GM10847 (cell line): ENCODE data around the gene EXD3.

Experiments
- POLR2A ChIP-seq: IDR thresholded peaks from 2 replicates; pipeline ENCODE4 v1.6.1; 2011; ENCODE audit not compliant: insufficient read length; ENCODE audit errors: extremely low read depth

Gene EXD3

DNA sequence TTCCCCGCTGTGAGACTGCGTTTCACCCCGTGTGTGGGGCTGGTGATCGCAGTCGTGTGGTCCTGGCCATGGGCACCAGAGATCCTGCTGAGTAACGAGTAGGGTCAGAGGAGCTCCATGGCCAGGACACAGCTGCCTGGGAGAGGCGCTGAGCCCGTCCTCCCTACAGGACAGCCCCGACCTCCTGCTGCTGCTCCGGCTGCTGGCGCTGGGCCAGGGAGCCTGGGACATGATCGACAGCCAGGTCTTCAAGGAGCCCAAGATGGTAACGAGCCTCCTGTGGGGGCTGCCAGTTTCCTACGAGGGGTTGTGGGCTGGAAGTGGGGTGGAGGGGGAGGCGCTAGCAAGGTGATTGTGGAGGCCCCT lies 156.8 kb downstream of the EXD3 start:
- no peak for TF ChIP-seq POLR2A

DNA sequence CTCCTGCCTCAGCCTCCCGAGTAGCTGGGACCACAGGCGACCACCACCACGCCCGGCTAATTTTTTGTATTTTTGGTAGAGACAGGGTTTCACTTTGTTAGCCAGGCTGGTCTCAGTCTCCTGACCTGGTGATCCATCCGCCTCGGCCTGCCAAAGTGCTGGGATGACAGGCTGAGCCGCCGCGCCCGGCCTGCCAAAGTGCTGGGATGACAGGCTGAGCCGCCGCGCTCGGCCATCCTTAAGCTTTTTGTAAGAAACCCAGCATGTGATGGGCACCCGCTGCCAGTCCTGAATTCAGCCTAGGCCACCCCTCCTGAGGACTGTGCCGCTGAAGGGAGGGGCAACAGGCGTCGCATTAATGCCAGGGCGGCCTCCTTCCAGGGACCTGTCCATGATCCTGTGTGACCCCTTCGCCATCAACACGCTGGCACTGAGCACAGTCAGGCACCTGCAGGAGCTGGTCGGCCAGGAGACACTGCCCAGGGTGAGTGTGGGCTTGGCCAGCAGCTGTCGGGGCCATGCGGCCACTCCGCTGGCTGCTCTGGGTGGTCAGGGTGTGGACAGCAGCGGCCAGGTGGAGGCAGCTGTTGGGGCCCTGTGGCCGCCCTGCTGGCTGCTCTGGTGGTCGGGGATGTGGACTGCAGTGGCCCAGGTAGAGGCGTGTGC lies 157.3 kb downstream of the EXD3 start:
- no peak for TF ChIP-seq POLR2A

DNA sequence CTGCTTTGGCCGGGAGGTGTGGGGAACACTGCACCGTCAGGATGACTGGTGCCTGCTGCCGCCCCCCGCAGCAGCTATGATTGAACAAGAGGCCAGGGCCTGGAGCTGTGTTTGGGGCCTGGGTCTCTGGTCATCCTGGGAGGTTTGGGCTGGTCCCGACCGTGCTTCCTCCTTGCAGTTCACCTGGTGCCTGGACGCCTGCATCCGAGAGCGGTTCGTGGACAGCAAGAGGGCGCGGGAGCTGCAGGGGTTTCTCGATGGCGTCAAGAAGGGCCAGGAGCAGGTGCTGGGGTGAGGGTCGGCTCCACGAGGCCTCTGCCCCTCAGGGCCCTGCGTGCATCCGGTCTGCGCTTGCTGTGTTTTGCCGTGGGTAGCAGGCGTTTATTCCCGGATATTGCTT lies 158.9 kb downstream of the EXD3 start:
- no peak for TF ChIP-seq POLR2A

DNA sequence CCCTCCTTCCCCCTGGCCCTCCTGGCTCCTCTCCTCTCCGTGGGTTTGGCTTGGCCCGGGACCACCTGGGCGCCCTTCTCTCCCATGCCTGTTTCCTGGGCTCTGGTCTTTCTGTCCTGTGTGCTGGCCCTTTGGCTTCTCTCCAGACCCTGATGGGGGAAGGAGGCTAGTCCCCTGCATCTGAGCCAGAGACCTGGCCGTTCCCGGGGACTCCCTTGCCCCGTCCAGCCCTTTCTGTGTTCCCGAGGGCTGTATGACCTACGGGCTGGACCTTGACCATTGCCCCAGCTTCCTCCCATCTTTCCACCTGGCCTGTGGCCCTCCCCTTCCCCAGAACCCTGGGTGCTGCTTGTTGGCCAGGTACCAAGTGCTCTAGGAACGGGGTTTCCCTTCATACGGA lies 159.5 kb downstream of the EXD3 start:
- TF ChIP-seq POLR2A, result no peak

DNA sequence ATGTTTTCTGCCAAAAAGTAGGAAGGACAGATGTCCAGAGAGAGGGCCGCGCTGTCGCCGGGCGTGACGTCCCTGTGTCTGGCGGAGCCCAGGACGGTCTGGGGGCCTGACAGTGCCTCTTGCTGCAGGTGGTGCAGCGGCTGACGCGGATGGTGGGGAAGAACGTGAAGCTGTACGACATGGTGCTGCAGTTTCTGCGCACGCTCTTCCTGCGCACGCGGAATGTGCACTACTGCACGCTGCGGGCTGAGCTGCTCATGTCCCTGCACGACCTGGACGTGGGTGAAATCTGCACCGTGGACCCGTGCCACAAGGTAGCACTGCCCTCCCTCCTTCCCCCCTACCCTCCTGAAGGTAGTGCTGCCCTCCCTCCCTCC lies 160.1 kb downstream of the EXD3 start:
- TF ChIP-seq POLR2A, result no peak
